SU-DHL-6 (cell line): ENCODE data around the gene GALNT9.

Experiments used
- EZH2phosphoT487 ChIP-seq: fragments of 200-600 bp; sonication (generic), shearing (Covaris generic); conservative IDR thresholded peaks from 2 replicates; pipeline ENCODE4 v1.6.1; 2018; ENCODE audit warnings: mild to moderate bottlenecking, antibody characterized with exemption, low read length, moderate library complexity, mixed read lengths
- TF ChIP-seq, protein P1 (sequence below): fragments of 200-600 bp; sonication (generic); IDR thresholded peaks from one replicate; pipeline ENCODE4 v1.5.1; 2017; ENCODE audit warnings: antibody characterized with exemption, mild to moderate bottlenecking, low read length, moderate library complexity; ENCODE audit not compliant: insufficient read depth, poor library complexity, severe bottlenecking

DNA sequence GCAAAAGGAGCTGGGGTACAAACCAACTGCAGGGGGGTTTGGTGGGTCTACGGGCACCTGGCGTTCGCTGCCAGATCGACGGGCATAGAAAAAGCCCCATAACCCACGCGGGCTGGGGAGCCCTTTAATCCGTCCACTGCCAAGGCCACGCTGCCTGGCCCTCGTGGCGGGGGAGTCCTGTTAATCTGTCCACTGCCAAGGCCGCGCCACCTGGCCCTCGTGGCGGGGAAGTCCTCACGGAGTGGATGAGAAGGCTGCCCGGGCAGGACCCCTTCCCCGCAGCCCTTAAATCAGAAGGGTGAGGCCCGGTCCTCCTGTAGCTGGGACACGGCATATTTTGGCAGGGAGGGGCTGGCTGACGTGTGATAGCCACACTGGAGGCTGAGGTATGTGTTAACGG is 99.0 kb downstream of the GALNT9 start:
- TF ChIP-seq, protein P1, sequence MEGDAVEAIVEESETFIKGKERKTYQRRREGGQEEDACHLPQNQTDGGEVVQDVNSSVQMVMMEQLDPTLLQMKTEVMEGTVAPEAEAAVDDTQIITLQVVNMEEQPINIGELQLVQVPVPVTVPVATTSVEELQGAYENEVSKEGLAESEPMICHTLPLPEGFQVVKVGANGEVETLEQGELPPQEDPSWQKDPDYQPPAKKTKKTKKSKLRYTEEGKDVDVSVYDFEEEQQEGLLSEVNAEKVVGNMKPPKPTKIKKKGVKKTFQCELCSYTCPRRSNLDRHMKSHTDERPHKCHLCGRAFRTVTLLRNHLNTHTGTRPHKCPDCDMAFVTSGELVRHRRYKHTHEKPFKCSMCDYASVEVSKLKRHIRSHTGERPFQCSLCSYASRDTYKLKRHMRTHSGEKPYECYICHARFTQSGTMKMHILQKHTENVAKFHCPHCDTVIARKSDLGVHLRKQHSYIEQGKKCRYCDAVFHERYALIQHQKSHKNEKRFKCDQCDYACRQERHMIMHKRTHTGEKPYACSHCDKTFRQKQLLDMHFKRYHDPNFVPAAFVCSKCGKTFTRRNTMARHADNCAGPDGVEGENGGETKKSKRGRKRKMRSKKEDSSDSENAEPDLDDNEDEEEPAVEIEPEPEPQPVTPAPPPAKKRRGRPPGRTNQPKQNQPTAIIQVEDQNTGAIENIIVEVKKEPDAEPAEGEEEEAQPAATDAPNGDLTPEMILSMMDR = no peak
- TF ChIP-seq EZH2phosphoT487 = no peak
